Thymus (tissue), 11 donors: ENCODE results near the gene LDLRAD3. TPM values are rescaled to one million over a fixed set of nuclear protein-coding genes. Genes with fewer than 3 reads are reported as not detected.

Source experiments
- DNase-seq, 9 donors: peaks; one replicate each; pipeline ENCODE4 v3.0.0-alpha.2; 2013; ENCODE audit warnings: low spot score in 9 of 9, low read depth in 6 of 9, missing footprints in 1 of 9
- H3K27ac ChIP-seq, 2 donors: one replicate each; pipeline ENCODE4 v1.5.1; 2013; ENCODE audit warnings: control low read depth in 1 of 2, low read depth in 1 of 2, low read length in 1 of 2, mild to moderate bottlenecking in 1 of 2, moderate library complexity in 1 of 2
- H3K27me3 ChIP-seq, 2 donors: one replicate each; pipeline ENCODE4 v1.5.1; 2013; ENCODE audit warnings: low read length in 1 of 2; ENCODE audit not compliant: control insufficient read depth in 2 of 2, insufficient read depth in 1 of 2
- H3K36me3 ChIP-seq, 2 donors: one replicate each; pipeline ENCODE4 v1.5.1; 2013; ENCODE audit warnings: low read length in 1 of 2, mild to moderate bottlenecking in 1 of 2, moderate library complexity in 1 of 2; ENCODE audit not compliant: control insufficient read depth in 2 of 2, insufficient read depth in 2 of 2
- H3K4me1 ChIP-seq, 2 donors: one replicate each; pipeline ENCODE4 v1.5.1; 2013; ENCODE audit warnings: low read length in 2 of 2; ENCODE audit not compliant: control insufficient read depth in 2 of 2, insufficient read depth in 2 of 2
- H3K4me3 ChIP-seq, 2 donors: one replicate each; pipeline ENCODE4 v1.5.1; 2013; ENCODE audit warnings: low read length in 2 of 2, control low read depth in 1 of 2, mild to moderate bottlenecking in 1 of 2
- H3K9me3 ChIP-seq, 2 donors: one replicate each; pipeline ENCODE4 v1.5.1; 2013; ENCODE audit warnings: low read length in 1 of 2, mild to moderate bottlenecking in 1 of 2; ENCODE audit not compliant: control insufficient read depth in 2 of 2, insufficient read depth in 1 of 2
- WGBS: extraction: QIAGEN DNeasy Blood & Tissue Kit; methylation state at CpG from one replicate; pipeline ENCODE4 v1.1.7; 2013; 5-methylcytosine and 5-hydroxymethylcytosine counted together
- polyA plus RNA-seq: library from polyadenylated mRNA; stranded (reverse); fragments of 200-250 nt; gene quantifications from one replicate; pipeline ENCODE4 v1.2.3, GENCODE V29; 2013
- total RNA-seq: library from RNA; stranded (reverse); fragments of 120-200 nt; gene quantifications from one replicate; pipeline ENCODE4 v1.2.4, GENCODE V29; 2013
- donor health status: healthy.

Gene LDLRAD3
- total and polyA plus RNA-seq, 2 donors, result 2.1 to 6.9 TPM

DNA sequence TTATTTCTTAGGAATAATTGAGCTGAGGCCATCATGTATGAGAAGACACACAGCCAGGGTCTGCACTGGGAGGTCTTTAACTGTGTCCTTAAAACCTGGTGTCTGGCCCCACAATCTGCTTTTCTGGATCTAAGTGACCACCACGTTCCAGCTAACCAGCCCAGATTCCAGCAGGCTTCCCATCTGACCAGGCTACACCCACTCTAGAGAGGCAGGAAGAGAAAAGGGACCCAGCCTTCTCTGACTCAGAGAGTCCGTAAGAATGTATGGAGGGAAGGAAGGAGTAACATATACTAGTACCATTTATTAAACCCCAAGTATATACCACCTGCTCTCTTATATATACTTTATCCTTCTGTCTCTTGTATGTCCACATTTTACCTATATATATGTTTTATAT is 80.1 kb downstream of the LDLRAD3 start:
- no peak overlapping the region for H3K27ac ChIP-seq
- 36% methylated on average over 2 of the region's 2 CpGs for WGBS

DNA sequence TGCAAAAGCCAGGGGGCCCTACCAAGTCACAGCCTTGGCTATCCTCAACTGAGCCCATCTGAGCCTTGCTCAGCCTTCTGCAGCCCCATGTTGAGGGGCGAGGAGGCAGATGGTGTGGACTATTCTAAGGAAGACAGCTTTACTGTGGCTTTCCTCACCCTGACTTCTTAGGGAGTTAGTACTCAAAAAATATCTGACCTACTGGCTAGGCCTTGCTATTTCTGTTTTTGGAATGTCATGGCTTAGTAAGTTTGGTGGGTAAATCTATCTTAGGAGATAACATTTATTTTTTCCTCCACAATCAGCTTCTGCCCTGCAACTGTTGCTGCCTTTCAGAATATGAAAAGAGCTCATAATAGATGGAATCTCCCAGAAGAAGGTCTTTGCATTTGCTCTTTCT is 80.9 kb downstream of the LDLRAD3 start:
- DNase-seq, result no peak
- Histone ChIP-seq H3K9me3 (no peaks in the 10 kb centered on the region), H3K27ac (no peak overlapping the region), H3K36me3 (no peaks in the 10 kb centered on the region), H3K4me1 (no peaks in the 10 kb centered on the region), H3K4me3 (no peak overlapping the region), H3K27me3 (no peaks in the 10 kb centered on the region)
- WGBS, result 98% methylated on average over 1 of the region's 1 CpG

More for the DNA sequence above, 80.1 kb downstream of the LDLRAD3 start:
- H3K4me1 ChIP-seq, result no peaks in the 10 kb centered on the region
- no peaks in the 10 kb centered on the region for H3K36me3 ChIP-seq
- H3K9me3 ChIP-seq, result no peaks in the 10 kb centered on the region
- no peak overlapping the region for H3K4me3 ChIP-seq
- DNase-seq, result no peak
- H3K27me3 ChIP-seq, result no peaks in the 10 kb centered on the region

DNA sequence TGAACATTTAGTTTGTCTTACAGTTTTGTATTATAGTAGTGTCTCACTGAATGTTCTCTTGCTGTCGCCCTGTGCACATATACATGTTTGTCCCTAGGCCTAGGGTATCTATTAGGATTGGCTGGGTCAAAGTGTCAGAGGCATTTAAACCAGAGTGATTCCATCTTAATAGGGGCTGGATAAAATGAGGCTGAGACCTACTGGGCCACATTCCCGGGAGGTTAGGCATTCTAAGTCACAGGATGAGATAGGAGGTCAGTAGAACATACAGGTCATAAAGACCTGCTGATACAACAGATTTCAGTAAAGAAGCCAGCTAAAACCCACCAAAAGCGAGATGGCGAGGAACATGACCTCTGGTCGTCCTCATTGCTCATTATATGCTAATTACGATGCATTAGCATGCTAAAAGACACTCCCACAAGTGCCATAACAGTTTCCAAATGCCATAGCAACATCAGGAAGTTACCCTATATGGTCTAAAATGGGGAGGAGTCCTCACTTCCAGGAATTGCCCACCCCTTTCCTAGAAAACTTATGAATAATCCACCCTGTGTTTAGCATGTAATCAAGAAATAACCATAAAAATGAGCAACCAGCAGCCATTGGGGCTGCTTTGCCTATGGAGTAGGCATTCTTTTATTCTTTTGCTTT is 82.6 kb downstream of the LDLRAD3 start:
- WGBS, result 97% methylated on average over 6 of the region's 6 CpGs
- no peak overlapping the region for H3K27ac ChIP-seq
- H3K9me3 ChIP-seq, result no peaks in the 10 kb centered on the region
- no peak overlapping the region for H3K4me3 ChIP-seq
- H3K4me1 ChIP-seq, result no peaks in the 10 kb centered on the region
- H3K36me3 ChIP-seq, result no peaks in the 10 kb centered on the region
- H3K27me3 ChIP-seq, result no peaks in the 10 kb centered on the region
- no peak for DNase-seq

DNA sequence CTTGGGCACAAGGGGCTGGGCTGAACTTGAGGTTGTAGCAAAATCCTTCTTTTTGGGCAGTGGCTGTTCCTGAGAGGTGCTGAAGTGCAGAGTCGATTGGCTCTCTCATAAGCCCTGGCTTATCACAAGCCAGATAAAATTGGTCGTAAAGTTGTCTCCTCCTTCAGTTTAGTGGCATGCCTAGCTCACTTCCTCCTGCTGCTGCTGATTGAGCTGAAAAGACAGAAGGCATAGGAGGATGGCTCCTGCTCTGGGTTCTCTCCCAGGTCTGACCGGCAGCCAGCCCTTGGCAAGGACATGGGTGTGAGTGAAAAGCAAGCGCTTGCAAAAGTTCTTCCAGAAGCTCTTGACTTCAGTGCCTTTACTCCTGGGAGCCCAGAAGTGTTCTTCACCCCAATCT is 83.9 kb downstream of the LDLRAD3 start:
- WGBS, result 83% methylated on average over 4 of the region's 4 CpGs
- H3K9me3 ChIP-seq, result no peaks in the 10 kb centered on the region
- no peaks in the 10 kb centered on the region for H3K36me3 ChIP-seq
- no peak for DNase-seq
- H3K27ac ChIP-seq, result no peak overlapping the region
- H3K4me1 ChIP-seq, result no peaks in the 10 kb centered on the region
- H3K4me3 ChIP-seq, result no peak overlapping the region
- H3K27me3 ChIP-seq, result no peaks in the 10 kb centered on the region

DNA sequence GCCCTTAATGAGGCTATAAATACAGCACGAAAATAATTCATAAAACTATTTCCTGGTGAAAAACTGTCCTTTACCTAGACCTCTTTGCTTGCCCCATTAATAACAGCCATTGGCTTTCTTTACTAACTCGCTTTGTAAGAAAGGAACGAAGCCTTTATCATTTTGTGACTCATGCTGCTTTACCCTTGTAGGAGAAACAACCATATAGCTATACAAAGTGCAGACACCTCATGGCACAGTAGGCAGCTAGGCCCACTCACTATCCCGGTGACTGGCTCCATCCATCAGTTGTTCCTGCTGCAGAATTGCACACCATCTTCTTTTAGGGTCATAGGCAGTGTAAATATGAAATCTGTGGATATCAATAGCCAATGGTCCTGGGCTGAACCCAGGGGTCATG is 85.8 kb downstream of the LDLRAD3 start:
- Histone ChIP-seq H3K27me3 (no peaks in the 10 kb centered on the region), H3K27ac (no peak overlapping the region), H3K9me3 (no peaks in the 10 kb centered on the region), H3K36me3 (no peaks in the 10 kb centered on the region), H3K4me3 (no peak overlapping the region), H3K4me1 (no peaks in the 10 kb centered on the region)
- WGBS, result 96% methylated on average over 4 of the region's 4 CpGs
- no peak for DNase-seq

DNA sequence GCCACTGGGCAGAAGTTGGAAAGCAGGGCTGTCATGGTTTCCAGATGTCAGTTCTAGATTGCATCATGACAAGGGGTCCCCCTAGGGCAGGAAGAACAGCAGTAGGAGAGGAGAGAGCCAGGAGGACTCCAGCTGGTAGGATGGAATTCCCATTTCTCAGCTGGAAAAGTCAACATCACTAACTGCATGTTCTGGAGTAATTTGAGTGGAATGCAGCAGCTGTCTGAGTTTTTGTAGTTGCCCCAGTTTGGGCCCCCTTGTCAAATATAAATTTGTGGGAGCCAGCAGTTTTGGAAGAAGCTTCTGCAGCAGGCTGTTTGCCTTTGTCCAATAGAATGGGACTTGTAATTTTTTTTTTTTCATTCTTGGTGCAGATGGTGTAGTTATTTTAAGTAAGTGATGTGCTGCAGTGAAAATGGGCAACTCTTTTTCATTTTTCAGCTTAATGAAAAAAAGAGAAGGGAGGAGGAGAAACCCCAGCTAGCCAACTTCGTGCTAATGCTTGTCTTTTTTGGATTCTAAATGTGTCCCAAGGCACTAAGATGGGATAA is 86.9 kb downstream of the LDLRAD3 start:
- Histone ChIP-seq H3K4me1 (no peaks in the 10 kb centered on the region), H3K4me3 (no peak overlapping the region), H3K27me3 (no peaks in the 10 kb centered on the region), H3K9me3 (no peaks in the 10 kb centered on the region), H3K36me3 (no peaks in the 10 kb centered on the region), H3K27ac (no peak overlapping the region)
- WGBS, result 70% methylated on average over 1 of the region's 1 CpG
- DNase-seq, result no peak

DNA sequence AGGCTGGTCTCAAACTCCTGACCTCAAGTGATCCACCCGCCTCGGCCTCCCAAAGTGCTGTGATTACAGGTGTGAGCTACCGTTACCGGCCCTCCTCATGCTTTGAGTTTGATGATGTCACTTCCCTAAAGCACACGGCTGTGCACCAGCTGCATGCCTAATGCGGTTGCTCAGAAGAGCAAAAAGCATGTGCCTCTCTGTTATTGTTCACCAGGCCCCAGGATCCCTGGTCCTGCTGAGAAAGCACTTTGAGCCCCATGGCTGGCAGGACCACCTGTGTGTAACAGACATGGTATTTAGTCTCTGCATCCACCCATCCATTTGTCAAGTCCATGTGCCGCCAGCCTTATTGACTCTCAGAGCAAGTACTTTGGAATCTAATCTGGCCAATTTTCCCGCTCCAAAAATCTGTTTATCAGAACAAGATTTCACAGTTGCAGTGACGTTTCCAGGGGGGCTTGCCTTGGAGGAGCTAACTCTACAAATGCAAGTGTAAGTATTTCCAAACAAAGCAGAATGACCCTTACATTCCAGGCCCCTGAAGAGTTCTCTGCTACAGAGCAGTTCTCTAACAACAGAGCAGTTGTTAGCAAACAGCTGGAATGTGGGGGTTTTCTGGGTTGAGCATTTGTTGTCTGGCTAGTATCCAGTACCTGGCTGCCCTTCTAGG is 89.4 kb downstream of the LDLRAD3 start:
- Histone ChIP-seq H3K27ac (no peak overlapping the region), H3K4me1 (no peaks in the 10 kb centered on the region), H3K27me3 (no peaks in the 10 kb centered on the region), H3K4me3 (no peak overlapping the region), H3K9me3 (no peaks in the 10 kb centered on the region), H3K36me3 (no peaks in the 10 kb centered on the region)
- WGBS, result 91% methylated on average over 9 of the region's 9 CpGs
- DNase-seq, result no peak

DNA sequence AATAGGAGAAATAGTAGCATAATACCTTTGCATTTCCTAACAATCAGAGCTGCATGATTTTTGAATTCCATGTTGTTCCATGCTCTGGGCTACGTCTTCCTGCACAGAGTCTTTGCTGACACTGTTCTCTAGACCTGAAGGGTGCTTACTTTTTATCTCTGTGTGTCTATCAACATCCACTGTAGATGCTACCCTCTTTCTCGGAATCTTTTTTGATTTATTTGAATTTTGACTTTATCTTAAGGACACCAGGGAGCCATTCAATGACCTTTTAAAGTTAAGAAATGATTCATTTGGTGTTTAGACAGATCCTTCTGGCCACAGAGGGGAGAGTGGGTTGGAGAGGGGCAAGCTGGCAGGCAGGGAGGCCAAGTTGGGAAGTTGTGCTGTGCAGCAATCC is 90.1 kb downstream of the LDLRAD3 start:
- no peaks in the 10 kb centered on the region for H3K4me1 ChIP-seq
- no peak overlapping the region for H3K4me3 ChIP-seq
- H3K27me3 ChIP-seq, result no peaks in the 10 kb centered on the region
- H3K27ac ChIP-seq, result no peak overlapping the region
- WGBS, result 91% methylated on average over 2 of the region's 2 CpGs
- H3K9me3 ChIP-seq, result no peaks in the 10 kb centered on the region
- H3K36me3 ChIP-seq, result no peaks in the 10 kb centered on the region
- no peak for DNase-seq

DNA sequence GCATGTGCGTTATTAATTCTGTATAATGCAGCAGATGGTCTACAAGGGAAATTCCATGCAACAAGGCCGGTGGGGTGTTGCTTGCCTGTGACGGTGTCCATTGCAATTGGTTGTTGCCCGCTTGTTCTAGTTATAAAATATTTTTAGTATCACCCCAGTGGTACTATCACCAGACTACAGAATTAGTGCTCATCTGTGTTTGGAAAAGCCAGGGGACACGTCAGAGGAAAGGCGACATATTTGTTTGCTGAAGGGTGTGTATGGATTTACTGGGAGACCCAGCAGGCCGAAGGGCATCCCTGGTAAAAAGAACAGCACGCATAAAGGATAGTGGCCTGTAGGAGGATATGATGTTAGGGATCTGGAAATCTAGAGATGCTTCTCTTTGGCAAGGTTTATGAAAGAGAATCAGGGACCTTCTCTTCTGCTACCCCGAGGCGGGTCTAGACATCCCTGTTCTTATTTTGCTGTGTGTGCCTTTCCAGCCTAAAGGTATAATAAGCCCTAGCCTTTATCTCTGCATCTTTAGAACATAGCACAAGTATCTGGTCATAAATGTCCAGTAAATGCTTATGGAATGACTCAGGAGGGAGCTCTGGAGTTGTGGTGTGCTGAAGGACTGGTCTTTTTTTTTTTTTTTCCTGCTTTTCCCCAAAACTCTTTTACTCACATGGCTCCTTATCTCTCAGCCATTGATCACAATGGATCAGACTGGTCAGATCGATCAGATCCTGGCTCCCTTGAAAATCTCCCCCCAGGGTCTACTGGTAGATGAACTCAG is 90.9 kb downstream of the LDLRAD3 start:
- no peaks in the 10 kb centered on the region for H3K9me3 ChIP-seq
- WGBS, result 98% methylated on average over 11 of the region's 11 CpGs
- no peaks in the 10 kb centered on the region for H3K4me1 ChIP-seq
- no peaks in the 10 kb centered on the region for H3K27me3 ChIP-seq
- H3K27ac ChIP-seq, result no peak overlapping the region
- DNase-seq, result no peak
- no peaks in the 10 kb centered on the region for H3K36me3 ChIP-seq
- no peak overlapping the region for H3K4me3 ChIP-seq
